Activated CD8-positive, alpha-beta T cell treated with anti-CD3 and anti-CD28 coated beads for 36 hours (primary cell): ENCODE results near the gene KAZN. TPM values are rescaled to one million over a fixed set of nuclear protein-coding genes. Genes with fewer than 3 reads are reported as not detected.

ENCODE experiments used
- ATAC-seq: fragments of 200-7000 bp; cut with Tn5 transposase; one replicate; pipeline ENCODE4 v1.10.0; 2021; ENCODE audit warnings: mild to moderate bottlenecking, moderate library complexity
- CTCF ChIA-PET: fragments of 350-600 bp; sonication (Branson Sonifier 250); formaldehyde crosslinking; loops from one replicate; lab custom pipeline; 2021; ENCODE audit warnings: antibody characterized with exemption; lab: Charles Lee
- POLR2A ChIA-PET: fragments of 350-600 bp; sonication (Branson Sonifier 250); formaldehyde crosslinking; loops from one replicate; lab custom pipeline; 2021; ENCODE audit warnings: antibody characterized with exemption; lab: Charles Lee
- DNase-seq: peaks from one replicate; pipeline ENCODE4 v3.0.0-alpha.2; 2020
- H3K27ac Mint-ChIP-seq: one replicate; pipeline ENCODE4 v1.8.0; 2021; ENCODE audit warnings: mild to moderate bottlenecking, mixed read lengths
- H3K27me3 Mint-ChIP-seq: one replicate; pipeline ENCODE4 v1.8.0; 2021; ENCODE audit warnings: mixed read lengths
- H3K36me3 Mint-ChIP-seq: one replicate; pipeline ENCODE4 v1.8.0; 2021; ENCODE audit warnings: low read depth, mixed read lengths
- H3K4me1 Mint-ChIP-seq: one replicate; pipeline ENCODE4 v1.8.0; 2021; ENCODE audit warnings: low read depth, mixed read lengths
- H3K4me3 Mint-ChIP-seq: one replicate; pipeline ENCODE4 v1.8.0; 2021; ENCODE audit warnings: mild to moderate bottlenecking, moderate library complexity, mixed read lengths
- H3K9me3 Mint-ChIP-seq: one replicate; pipeline ENCODE4 v1.8.0; 2021; ENCODE audit warnings: mixed read lengths
- intact Hi-C: fragments of 100-400 bp; cut with micrococcal nuclease; formaldehyde crosslinking; loops from one replicate; pipeline ENCODE4 v1.10.0; 2022
- total RNA-seq, 2 experiments: library from RNA; stranded (reverse); gene quantifications; one replicate each; pipeline ENCODE4 v1.2.3, GENCODE V29; 2021
- TF ChIP-seq, protein P1 (sequence below): fragments of 200-600 bp; IDR thresholded peaks from one replicate; pipeline ENCODE4 v1.8.0; 2022; ENCODE audit warnings: antibody characterized with exemption, mild to moderate bottlenecking

Gene KAZN
- total RNA-seq, 2 experiments from 2014 or later, result 1.7 to 1.9 TPM

DNA sequence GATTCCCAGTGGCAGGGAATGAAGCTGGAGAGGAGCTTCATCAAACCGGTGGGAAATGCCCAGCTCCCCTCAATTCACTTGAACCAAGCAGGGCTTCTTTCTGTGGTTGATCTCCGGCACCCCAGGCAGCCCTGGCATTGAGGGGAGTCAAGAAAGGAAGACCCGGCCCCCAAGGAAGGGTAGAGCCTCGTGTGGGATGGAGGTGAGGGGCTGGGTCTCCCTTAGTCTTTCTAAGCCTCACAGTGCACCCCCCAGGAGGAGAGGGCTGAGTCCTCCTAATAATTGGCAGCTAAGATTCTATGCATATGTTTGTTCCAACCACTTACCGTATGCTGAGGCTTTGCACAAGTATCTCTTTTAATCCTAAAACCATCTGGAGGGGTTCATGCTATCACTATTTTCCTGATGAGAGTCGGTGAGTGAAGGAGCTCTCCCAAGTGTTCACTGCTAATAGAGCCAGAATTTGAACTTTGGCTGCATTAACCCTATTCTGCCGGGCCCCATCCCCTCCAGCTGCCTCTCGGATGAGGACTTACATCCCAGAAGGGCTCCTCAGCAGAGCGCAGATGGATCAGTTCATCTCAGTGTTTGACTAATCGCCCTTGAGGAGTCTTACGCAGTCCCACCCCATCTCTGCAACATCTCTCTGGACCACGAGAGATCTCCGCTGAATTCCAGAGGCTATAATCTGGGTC, 521.9 kb downstream of the KAZN start:
- DNase-seq (no peak), ATAC-seq (no peak)
- Mint-ChIP-seq H3K36me3 (no peaks in the 10 kb centered on the region), H3K4me3 (no peak overlapping the region), H3K27ac (no peak overlapping the region), H3K4me1 (no peaks in the 10 kb centered on the region), H3K9me3 (no peaks in the 10 kb centered on the region), H3K27me3 (peaks cover 2% of the 10 kb centered on the region)
- TF ChIP-seq, protein P1, sequence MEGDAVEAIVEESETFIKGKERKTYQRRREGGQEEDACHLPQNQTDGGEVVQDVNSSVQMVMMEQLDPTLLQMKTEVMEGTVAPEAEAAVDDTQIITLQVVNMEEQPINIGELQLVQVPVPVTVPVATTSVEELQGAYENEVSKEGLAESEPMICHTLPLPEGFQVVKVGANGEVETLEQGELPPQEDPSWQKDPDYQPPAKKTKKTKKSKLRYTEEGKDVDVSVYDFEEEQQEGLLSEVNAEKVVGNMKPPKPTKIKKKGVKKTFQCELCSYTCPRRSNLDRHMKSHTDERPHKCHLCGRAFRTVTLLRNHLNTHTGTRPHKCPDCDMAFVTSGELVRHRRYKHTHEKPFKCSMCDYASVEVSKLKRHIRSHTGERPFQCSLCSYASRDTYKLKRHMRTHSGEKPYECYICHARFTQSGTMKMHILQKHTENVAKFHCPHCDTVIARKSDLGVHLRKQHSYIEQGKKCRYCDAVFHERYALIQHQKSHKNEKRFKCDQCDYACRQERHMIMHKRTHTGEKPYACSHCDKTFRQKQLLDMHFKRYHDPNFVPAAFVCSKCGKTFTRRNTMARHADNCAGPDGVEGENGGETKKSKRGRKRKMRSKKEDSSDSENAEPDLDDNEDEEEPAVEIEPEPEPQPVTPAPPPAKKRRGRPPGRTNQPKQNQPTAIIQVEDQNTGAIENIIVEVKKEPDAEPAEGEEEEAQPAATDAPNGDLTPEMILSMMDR, result no peak
- CTCF ChIA-PET, result no interaction called here
- POLR2A ChIA-PET, result interaction anchor here (0.7 kb wide), 1 partner anchor 168 kb away, joined by 3 read pairs; no protein-coding TSS in a partner anchor
- intact Hi-C loops, result no loop called here

DNA sequence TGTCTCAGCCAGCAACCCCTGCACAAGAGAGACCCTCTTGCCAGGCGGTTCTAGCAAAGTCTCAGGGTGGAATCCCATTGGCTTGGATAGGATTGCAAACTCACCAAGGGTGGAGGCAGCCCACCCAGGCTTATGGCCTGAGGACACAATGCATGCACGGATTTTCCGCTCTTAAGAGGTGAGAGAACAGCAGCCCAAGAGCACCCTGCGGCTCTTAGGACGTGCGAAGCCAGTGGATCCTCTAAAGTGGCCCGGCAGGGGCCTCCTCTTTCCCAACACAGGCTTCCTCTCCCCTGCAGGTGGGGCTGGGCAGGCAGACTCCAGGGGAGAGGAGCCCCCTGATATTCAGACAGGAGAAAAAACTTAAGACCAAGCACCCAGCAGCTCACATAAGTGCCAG, 523.8 kb downstream of the KAZN start:
- CTCF ChIA-PET, result interaction anchor here (0.9 to 1.9 kb wide), 3 partner anchors 150 to 201 kb away, joined by 3 to 6 read pairs (median 4); no protein-coding TSS in a partner anchor
- Mint-ChIP-seq H3K27me3 (peaks cover 2% of the 10 kb centered on the region), H3K36me3 (no peaks in the 10 kb centered on the region), H3K27ac (no peak overlapping the region), H3K4me1 (no peaks in the 10 kb centered on the region), H3K4me3 (no peak overlapping the region), H3K9me3 (no peaks in the 10 kb centered on the region)
- DNase-seq (no peak), ATAC-seq (no peak)
- TF ChIP-seq, protein P1, result no peak
- intact Hi-C loops, result no loop called here
- POLR2A ChIA-PET, result interaction anchor here (0.6 kb wide), 1 partner anchor 116 kb away, joined by 3 read pairs; no protein-coding TSS in a partner anchor

DNA sequence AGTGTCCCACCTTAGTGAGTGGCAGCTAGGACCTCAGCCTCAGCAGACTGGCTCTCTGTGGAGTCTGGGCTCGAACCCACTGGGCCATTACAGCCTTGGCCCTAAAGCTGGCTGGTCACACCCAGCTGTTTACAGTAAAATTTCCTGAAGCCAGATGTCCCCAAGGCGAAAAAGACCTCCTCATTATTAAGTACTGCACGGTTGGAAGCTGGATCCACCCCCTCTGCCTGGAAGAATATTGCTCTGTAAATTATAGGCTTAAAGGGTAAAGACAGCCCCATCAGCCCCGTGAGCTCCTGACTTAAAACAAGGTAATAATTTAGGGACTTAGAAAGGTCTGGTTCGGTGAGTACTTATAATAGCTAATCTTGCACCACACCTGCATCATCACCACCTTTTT, 524.8 kb downstream of the KAZN start:
- Mint-ChIP-seq H3K4me1 (no peaks in the 10 kb centered on the region), H3K27me3 (peaks cover 4% of the 10 kb centered on the region), H3K4me3 (no peak overlapping the region), H3K9me3 (no peaks in the 10 kb centered on the region), H3K27ac (no peak overlapping the region), H3K36me3 (no peaks in the 10 kb centered on the region)
- TF ChIP-seq, protein P1, result no peak
- DNase-seq (no peak), ATAC-seq (no peak)
- CTCF ChIA-PET, result interaction anchor here (0.9 to 1.9 kb wide), 4 partner anchors 149 to 200 kb away, joined by 3 to 6 read pairs (median 4); no protein-coding TSS in a partner anchor
- intact Hi-C loops, result no loop called here
- POLR2A ChIA-PET, result no interaction called here

DNA sequence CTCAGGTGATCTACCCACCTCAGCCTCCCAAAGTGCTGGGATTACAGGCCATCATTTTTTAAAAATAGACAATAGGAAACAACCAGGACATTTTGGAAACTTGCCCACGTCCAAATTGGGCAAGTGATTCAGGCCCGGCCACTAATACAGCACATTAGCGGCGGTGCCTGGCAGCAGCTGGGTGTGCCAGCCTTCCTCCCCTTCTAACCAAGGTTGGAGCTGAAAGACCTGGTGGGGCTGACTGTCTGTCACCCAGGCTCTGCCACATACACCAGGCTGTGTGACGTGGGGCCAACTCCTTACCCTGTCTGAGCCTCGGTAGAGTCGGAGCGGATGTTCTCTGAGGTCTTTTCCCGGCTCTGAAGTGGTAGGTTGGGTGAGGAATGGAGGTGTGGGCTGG, 525.4 kb downstream of the KAZN start:
- ChIA-PET CTCF (interaction anchor here (1.2 to 1.9 kb wide), 2 partner anchors 148 to 181 kb away, joined by 3 to 6 read pairs; no protein-coding TSS in a partner anchor), POLR2A (no interaction called here)
- TF ChIP-seq, protein P1, result no peak
- intact Hi-C loops, result no loop called here
- H3K9me3 Mint-ChIP-seq, result no peaks in the 10 kb centered on the region
- ATAC-seq (no peak), DNase-seq (no peak)
- peaks cover 1% of the 10 kb centered on the region for H3K27me3 Mint-ChIP-seq
- no peaks in the 10 kb centered on the region for H3K36me3 Mint-ChIP-seq
- no peak overlapping the region for H3K4me3 Mint-ChIP-seq
- H3K27ac Mint-ChIP-seq, result no peak overlapping the region
- H3K4me1 Mint-ChIP-seq, result no peaks in the 10 kb centered on the region

DNA sequence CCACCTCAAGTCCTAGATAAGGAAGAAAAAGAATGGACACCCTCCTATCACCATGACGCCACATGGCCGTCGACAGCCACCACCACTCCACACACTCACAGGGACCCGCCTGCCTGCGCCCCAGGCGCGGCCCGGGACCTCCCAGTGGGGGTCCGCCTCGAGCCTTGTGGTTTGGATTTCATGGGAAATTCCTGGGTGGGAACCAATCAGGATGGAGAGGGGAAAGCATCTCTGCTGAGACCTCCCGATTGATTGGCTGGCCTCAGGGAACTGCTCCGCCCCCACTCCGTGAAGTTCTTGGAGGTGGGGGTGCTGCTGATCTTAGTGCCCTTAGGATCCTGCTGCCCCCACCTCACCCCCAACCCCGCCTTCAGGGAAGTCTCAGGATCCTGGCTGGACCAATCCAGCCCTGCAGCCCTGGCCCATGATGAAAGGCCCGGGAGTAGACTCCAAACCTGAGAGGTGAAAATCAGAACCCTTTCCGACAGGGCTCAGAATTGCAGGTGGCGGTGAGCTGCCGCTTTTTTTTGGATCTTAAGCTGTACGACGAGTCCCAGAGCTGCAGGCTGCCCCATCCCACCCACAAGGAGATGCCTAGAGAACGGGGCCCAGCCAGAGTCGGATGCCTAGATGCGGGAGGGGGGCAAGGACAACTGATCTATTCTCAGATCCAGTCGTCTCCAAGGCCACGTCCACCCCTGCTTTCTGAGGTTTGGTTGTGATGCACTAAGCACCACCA, 526.0 kb downstream of the KAZN start:
- Mint-ChIP-seq H3K27ac (no peak overlapping the region), H3K4me3 (no peak overlapping the region), H3K4me1 (no peaks in the 10 kb centered on the region), H3K36me3 (no peaks in the 10 kb centered on the region), H3K27me3 (peaks cover 1% of the 10 kb centered on the region), H3K9me3 (no peaks in the 10 kb centered on the region)
- CTCF ChIA-PET, result interaction anchor here (1.7 to 1.9 kb wide), 2 partner anchors 128 to 148 kb away, joined by 4 to 6 read pairs; no protein-coding TSS in a partner anchor
- DNase-seq (no peak), ATAC-seq (no peak)
- intact Hi-C loops, result no loop called here
- POLR2A ChIA-PET, result no interaction called here
- TF ChIP-seq, protein P1, result no peak
